Activated naive CD4-positive, alpha-beta T cell treated with anti-CD3 and anti-CD28 coated beads for 36 hours (primary cell): ENCODE results near the gene TP53TG3. TPM values are rescaled to one million over a fixed set of nuclear protein-coding genes. Genes with fewer than 3 reads are reported as not detected.
"Not testable (repeated sequence)": the region's sequence is repeated elsewhere in the genome, so short reads cannot be mapped to it uniquely, and the experiment has no call there.

Experiments
- CTCF ChIA-PET: fragments of 350-600 bp; sonication (Branson Sonifier 250); formaldehyde crosslinking; loops from one replicate; lab custom pipeline; 2021; ENCODE audit warnings: antibody characterized with exemption; lab: Charles Lee
- DNase-seq: peaks from one replicate; pipeline ENCODE4 v3.0.0-alpha.2; 2020
- H3K27ac Mint-ChIP-seq: one replicate; pipeline ENCODE4 v1.8.0; 2021; ENCODE audit warnings: mild to moderate bottlenecking, mixed read lengths
- H3K27me3 Mint-ChIP-seq: one replicate; pipeline ENCODE4 v1.8.0; 2021; ENCODE audit warnings: low read depth, mixed read lengths
- H3K36me3 Mint-ChIP-seq: one replicate; pipeline ENCODE4 v1.8.0; 2021; ENCODE audit warnings: low read depth, mixed read lengths
- H3K4me1 Mint-ChIP-seq: one replicate; pipeline ENCODE4 v1.8.0; 2021; ENCODE audit warnings: low read depth, mixed read lengths
- H3K4me3 Mint-ChIP-seq: one replicate; pipeline ENCODE4 v1.8.0; 2021; ENCODE audit warnings: mild to moderate bottlenecking, moderate library complexity, mixed read lengths
- H3K9me3 Mint-ChIP-seq: one replicate; pipeline ENCODE4 v1.8.0; 2021; ENCODE audit warnings: mixed read lengths
- intact Hi-C: fragments of 100-400 bp; cut with micrococcal nuclease; formaldehyde crosslinking; loops from one replicate; pipeline ENCODE4 v1.15.1; 2023
- total RNA-seq, 2 experiments: library from RNA; stranded (reverse); gene quantifications; one replicate each; pipeline ENCODE4 v1.2.3, GENCODE V29; 2021

Gene TP53TG3
- not detected for total RNA-seq

- CTCF ChIA-PET, H3K9me3 Mint-ChIP-seq, H3K4me1 Mint-ChIP-seq, intact Hi-C loops, H3K27me3 Mint-ChIP-seq, H3K27ac Mint-ChIP-seq, H3K36me3 Mint-ChIP-seq, DNase-seq, H3K4me3 Mint-ChIP-seq: not testable (repeated sequence)
Observed at GRCh38 chr16:32676065-32676464, at the start of gene TP53TG3. Gene TP53TG3 (minus strand): TSS chr16:32676165. CDS start chr16:32676097, 68 bp downstream.

DNA sequence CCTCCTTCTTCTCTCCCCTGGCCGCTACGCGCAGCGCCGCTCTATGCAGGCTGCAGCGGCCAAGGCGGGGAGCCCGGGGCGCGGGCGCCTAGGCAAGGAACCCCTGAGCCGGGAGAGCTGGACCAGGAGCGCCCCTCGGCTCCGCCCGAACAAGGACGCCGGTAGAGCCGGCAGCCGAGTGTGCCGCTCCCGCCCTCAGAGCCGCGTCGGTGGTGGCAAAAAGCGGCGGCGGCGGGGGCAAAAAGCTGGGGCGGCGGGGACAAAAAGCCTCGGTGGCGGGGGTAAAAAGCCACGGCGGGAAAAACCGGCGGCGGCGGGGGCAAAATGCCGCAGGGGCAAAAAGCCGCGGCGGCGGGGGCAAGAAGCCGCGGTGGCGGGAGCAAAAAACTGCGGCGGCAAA lies 25.1 kb downstream of the TP53TG3 start:
- CTCF ChIA-PET, DNase-seq, H3K36me3 Mint-ChIP-seq: not testable (repeated sequence)

DNA sequence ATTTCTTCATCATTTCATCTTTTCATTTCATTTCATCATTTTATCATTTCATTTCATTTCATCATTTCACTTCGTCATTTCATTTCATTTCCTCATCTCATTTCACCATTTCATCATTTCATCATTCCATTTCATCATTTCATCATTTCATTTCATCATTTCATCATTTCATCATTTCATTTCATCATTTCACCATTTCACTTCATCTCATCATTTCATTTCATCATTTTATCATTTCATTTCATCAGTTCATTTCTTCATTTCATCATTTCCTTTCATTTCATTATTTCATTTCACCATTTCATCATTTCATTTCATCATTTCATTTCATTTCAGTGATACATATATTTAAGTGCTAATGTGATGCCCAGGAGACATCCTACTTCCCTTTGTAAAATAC lies 28.4 kb downstream of the TP53TG3 start:
- H3K4me1 Mint-ChIP-seq, H3K36me3 Mint-ChIP-seq, H3K4me3 Mint-ChIP-seq, H3K27me3 Mint-ChIP-seq, intact Hi-C loops, CTCF ChIA-PET, H3K27ac Mint-ChIP-seq, DNase-seq: not testable (repeated sequence)
- H3K9me3 Mint-ChIP-seq: peaks cover 18% of the 10 kb centered on the region

More for the DNA sequence above, 25.1 kb downstream of the TP53TG3 start:
- H3K4me1 Mint-ChIP-seq, intact Hi-C loops, H3K27me3 Mint-ChIP-seq, H3K9me3 Mint-ChIP-seq, H3K27ac Mint-ChIP-seq, H3K4me3 Mint-ChIP-seq: not testable (repeated sequence)

GRCh38 chr16:32646780-32647179 lies 29.2 kb downstream of the TP53TG3 start:
- intact Hi-C loops, H3K27ac Mint-ChIP-seq, H3K27me3 Mint-ChIP-seq, DNase-seq, H3K36me3 Mint-ChIP-seq, H3K4me1 Mint-ChIP-seq, CTCF ChIA-PET, H3K4me3 Mint-ChIP-seq: not testable (repeated sequence)
- peaks cover 18% of the 10 kb centered on the region for H3K9me3 Mint-ChIP-seq

- H3K27ac Mint-ChIP-seq, H3K36me3 Mint-ChIP-seq, CTCF ChIA-PET, intact Hi-C loops, H3K4me1 Mint-ChIP-seq, DNase-seq, H3K4me3 Mint-ChIP-seq, H3K27me3 Mint-ChIP-seq: not testable (repeated sequence)
- H3K9me3 Mint-ChIP-seq: peaks cover 18% of the 10 kb centered on the region
Observed at GRCh38 chr16:32646177-32646576, 29.8 kb downstream of the TP53TG3 start.

DNA sequence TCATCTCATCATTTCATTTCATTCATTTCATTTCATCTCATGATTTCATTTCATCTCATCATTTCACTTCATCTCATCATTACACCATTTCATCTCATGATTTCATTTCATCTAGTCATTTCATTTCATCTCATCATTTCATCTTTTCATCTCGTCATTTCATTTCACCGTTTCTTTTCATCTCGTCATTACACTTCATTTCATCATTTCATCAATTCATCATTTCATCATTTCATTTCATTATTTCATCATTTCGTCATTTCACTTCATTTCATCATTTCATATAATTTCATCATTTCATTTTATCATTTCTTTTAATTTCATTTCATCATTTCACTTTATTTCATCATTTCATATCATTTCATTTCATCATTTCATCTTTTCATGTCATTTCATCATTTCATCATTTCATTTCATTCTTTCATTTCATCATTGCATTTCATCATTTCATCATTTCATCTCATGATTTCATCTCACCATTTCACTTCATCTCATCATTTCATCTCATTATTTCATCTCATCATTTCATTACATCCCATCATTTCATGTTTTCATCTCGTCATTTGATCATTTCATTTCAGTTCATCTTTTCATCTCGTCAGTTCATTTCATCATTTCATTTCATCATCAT lies 30.6 kb downstream of the TP53TG3 start:
- H3K4me1 Mint-ChIP-seq, H3K27ac Mint-ChIP-seq, DNase-seq, CTCF ChIA-PET, H3K4me3 Mint-ChIP-seq, intact Hi-C loops, H3K27me3 Mint-ChIP-seq, H3K36me3 Mint-ChIP-seq: not testable (repeated sequence)
- H3K9me3 Mint-ChIP-seq: peaks cover 18% of the 10 kb centered on the region

- CTCF ChIA-PET, H3K36me3 Mint-ChIP-seq, intact Hi-C loops, H3K27me3 Mint-ChIP-seq, H3K4me3 Mint-ChIP-seq, DNase-seq, H3K27ac Mint-ChIP-seq, H3K4me1 Mint-ChIP-seq: not testable (repeated sequence)
- H3K9me3 Mint-ChIP-seq: peaks cover 18% of the 10 kb centered on the region
Observed at GRCh38 chr16:32644715-32645114, 31.2 kb downstream of the TP53TG3 start.

- DNase-seq, H3K4me1 Mint-ChIP-seq, H3K9me3 Mint-ChIP-seq, H3K4me3 Mint-ChIP-seq, H3K27me3 Mint-ChIP-seq, CTCF ChIA-PET, intact Hi-C loops, H3K27ac Mint-ChIP-seq, H3K36me3 Mint-ChIP-seq: not testable (repeated sequence)
Observed at GRCh38 chr16:32637614-32638013, 38.4 kb downstream of the TP53TG3 start.

DNA sequence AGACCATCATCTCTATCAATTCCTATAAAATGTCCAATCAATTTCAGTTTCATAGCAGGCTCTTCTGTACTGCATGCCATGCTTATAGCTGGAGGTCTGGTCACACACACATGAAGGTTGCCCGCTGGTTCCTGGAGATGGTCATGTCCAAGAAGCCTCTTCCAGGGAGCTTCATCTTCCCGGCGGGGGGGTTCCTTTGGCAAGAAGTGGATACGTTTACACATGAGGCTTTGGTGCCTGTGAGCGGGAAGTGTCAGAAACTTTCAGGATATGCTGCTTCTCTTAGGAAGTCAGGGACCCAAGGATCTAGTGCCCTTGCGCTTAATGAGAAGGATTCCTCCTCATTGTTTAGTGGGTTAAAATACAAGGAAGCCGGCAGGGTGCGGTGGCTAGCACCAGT lies 43.9 kb downstream of the TP53TG3 start:
- CTCF ChIA-PET, intact Hi-C loops, H3K4me3 Mint-ChIP-seq, H3K27me3 Mint-ChIP-seq, H3K27ac Mint-ChIP-seq, H3K4me1 Mint-ChIP-seq, H3K36me3 Mint-ChIP-seq, H3K9me3 Mint-ChIP-seq, DNase-seq: not testable (repeated sequence)
